ENCODE data around the gene RBM14.

DNA sequence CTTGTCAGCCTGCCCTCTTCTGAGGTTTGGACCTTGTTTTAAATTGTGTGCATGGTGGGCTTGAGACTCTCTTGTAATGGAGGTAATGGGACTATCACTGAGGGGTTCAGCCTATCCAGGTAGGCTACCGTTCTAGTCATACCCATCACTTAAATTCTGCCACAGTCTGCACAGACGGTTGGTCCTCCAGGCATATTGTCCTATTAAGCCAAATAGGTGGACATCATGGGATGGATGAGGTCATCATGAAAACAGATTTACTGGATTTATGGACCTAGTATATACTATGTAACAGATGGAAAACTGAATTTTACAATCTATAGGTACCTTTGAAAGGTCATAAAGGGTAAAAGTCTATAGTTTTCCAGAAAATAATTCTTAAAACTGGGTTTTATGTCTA, 12.9 kb downstream of the RBM14 start:
- TF ChIP-seq, protein P1, sequence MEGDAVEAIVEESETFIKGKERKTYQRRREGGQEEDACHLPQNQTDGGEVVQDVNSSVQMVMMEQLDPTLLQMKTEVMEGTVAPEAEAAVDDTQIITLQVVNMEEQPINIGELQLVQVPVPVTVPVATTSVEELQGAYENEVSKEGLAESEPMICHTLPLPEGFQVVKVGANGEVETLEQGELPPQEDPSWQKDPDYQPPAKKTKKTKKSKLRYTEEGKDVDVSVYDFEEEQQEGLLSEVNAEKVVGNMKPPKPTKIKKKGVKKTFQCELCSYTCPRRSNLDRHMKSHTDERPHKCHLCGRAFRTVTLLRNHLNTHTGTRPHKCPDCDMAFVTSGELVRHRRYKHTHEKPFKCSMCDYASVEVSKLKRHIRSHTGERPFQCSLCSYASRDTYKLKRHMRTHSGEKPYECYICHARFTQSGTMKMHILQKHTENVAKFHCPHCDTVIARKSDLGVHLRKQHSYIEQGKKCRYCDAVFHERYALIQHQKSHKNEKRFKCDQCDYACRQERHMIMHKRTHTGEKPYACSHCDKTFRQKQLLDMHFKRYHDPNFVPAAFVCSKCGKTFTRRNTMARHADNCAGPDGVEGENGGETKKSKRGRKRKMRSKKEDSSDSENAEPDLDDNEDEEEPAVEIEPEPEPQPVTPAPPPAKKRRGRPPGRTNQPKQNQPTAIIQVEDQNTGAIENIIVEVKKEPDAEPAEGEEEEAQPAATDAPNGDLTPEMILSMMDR (IDR thresholded peaks at IDR 0.05; ENCODE audit: low read depth, low read length): no peak
- no peak for TF ChIP-seq MAX (IDR thresholded peaks at IDR 0.05; ENCODE audit: low read depth, low read length)

Measured in NB4 (cell line).